ENCODE measurements around the gene CDK2.
"Not testable (repeated sequence)": the region's sequence is repeated elsewhere in the genome, so short reads cannot be mapped to it uniquely, and the experiment has no call there.

The CDK2 gene

GRCh38 chr12:55966408-55967281 lies at the start of gene CDK2:
Gene CDK2, plus strand, starts transcription at chr12:55966830. Its CDS starts 179 bp downstream, at chr12:55967009.
- peak; percentile 49 for DNase-seq (ENCODE audit: low read depth)

GRCh38 chr12:55919032-55919431 lies 47.6 kb upstream of the CDK2 start:
- not testable (repeated sequence) for DNase-seq (ENCODE audit: low read depth)

- no peak for DNase-seq (ENCODE audit: low read depth)
Observed at GRCh38 chr12:55922126-55922525, 44.5 kb upstream of the CDK2 start.

- not testable (repeated sequence) for DNase-seq (ENCODE audit: low read depth)
Observed at GRCh38 chr12:55923648-55924047, 43.0 kb upstream of the CDK2 start.

GRCh38 chr12:55925371-55925770 lies 41.3 kb upstream of the CDK2 start:
- no peak for DNase-seq (ENCODE audit: low read depth)

- DNase-seq (ENCODE audit: low read depth) = no peak
Observed at GRCh38 chr12:55925870-55926737, 40.5 kb upstream of the CDK2 start.

GRCh38 chr12:55926738-55927587 lies 39.7 kb upstream of the CDK2 start:
- peak; percentile 69 for DNase-seq (ENCODE audit: low read depth)

GRCh38 chr12:55927588-55928502 lies 38.8 kb upstream of the CDK2 start, which contains the start of gene PYM1:
Gene PYM1, minus strand, starts transcription at chr12:55927894. Its CDS starts 133 bp downstream, at chr12:55927761.
- no peak for DNase-seq (ENCODE audit: low read depth)

- no peak for DNase-seq (ENCODE audit: low read depth)
Observed at GRCh38 chr12:55929306-55929791, 37.3 kb upstream of the CDK2 start.

- no peak for DNase-seq (ENCODE audit: low read depth)
Observed at GRCh38 chr12:55930771-55931316, 35.8 kb upstream of the CDK2 start, which contains the start of gene DGKA. Gene DGKA, plus strand, starts transcription at chr12:55931162. Its CDS starts 5,342 bp downstream, at chr12:55936504.

GRCh38 chr12:55931317-55931779 lies 35.3 kb upstream of the CDK2 start:
- DNase-seq (ENCODE audit: low read depth) = no peak

- DNase-seq (ENCODE audit: low read depth) = no peak
Observed at GRCh38 chr12:55931780-55932550, 34.7 kb upstream of the CDK2 start.

GRCh38 chr12:55932551-55932910 lies 34.1 kb upstream of the CDK2 start:
- no peak for DNase-seq (ENCODE audit: low read depth)

- no peak for DNase-seq (ENCODE audit: low read depth)
Observed at GRCh38 chr12:55933169-55933798, 33.3 kb upstream of the CDK2 start.

- no peak for DNase-seq (ENCODE audit: low read depth)
Observed at GRCh38 chr12:55933799-55934742, 32.6 kb upstream of the CDK2 start.

- DNase-seq (ENCODE audit: low read depth) = no peak
Observed at GRCh38 chr12:55934773-55935172, 31.9 kb upstream of the CDK2 start.

GRCh38 chr12:55935738-55936151 lies 30.9 kb upstream of the CDK2 start:
- no peak for DNase-seq (ENCODE audit: low read depth)

- DNase-seq (ENCODE audit: low read depth) = no peak
Observed at GRCh38 chr12:55937981-55938380, 28.6 kb upstream of the CDK2 start.
